Raji (cell line): Measurements from ENCODE around the gene PREB.

Experiments
- POLR2A ChIP-seq: IDR thresholded peaks from 2 replicates; pipeline ENCODE4 v1.6.1; 2011; ENCODE audit warnings: low read depth, low read length, control low read depth; ENCODE audit not compliant: insufficient read depth

PREB gene

DNA sequence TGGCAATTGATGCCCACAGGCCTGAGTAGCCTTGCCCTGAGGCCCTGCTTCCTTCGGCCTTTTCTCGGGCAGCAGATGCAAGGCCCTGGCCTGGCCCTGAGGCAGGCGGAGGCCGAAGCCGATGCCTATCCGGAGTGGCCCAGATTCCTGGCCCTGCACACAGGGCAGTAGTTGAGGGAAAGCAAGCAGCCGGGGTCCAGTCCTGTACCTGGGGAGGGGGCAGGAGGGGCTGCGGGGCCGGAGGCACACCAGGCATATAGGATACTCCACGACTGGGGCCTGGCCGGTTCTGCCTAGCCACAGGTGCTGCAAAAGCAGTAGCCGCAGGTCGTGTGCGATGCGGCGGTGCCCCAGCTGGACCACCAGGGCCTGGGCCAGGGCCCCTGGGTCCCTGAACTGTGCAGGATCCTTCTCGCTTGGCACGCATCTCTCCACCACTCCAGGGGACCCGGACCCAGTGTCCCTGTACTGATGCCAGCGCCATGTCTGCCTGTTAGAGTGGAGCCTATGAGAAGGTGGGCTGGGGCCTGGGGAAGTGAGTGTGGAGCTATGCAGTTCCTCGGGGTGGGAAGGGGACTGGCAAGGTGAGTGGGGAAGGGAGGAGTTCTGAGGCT is 3.0 kb upstream of the PREB start:
- no peak for TF ChIP-seq POLR2A

DNA sequence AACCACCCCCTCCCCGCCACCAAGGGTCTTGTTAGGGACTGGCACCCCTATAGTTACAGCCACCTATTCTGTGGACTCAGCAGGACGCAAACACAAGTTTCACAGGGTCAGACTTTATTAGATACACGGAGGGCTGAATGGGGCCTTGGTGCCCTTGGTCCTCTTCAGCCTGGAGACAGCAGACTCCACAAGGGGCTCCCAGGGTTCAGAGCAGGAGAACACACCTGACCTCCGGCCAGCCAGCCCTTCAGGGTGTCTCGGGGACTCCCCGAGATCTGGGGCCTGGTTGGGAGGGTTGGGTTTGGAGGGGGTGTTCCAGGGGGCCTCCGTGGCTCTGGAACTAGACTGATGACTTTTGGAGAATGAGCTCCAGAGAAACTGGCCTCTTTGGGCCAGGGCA is 2.3 kb upstream of the PREB start:
- TF ChIP-seq POLR2A: no peak

DNA sequence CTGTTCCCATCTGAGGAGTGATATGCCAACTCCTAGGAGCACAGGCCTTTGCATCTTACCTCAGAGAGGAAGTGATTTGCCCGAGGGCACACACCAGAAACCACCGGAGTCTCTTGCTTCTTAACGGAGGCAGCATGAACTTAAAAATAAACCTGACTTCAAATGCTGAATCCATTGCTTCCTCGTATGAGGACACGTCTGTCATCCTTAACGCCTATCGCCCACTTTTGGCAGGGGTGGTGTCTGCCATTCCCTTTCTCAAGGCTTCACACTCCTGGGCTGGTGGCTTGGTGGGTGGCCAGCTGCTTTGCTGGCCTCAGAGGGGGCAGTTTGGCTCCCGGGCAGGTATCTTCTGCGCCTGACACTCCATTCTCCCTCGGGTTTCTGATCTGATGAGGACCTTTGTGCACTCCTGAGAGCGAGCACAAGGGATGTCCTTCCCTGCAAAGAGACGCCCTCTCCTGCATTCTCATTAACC is 1.1 kb upstream of the PREB start:
- no peak for TF ChIP-seq POLR2A

- no peak for TF ChIP-seq POLR2A
These were observed 493 bp upstream of the PREB start for GRCh38 chr2:27134781-27135477.

DNA sequence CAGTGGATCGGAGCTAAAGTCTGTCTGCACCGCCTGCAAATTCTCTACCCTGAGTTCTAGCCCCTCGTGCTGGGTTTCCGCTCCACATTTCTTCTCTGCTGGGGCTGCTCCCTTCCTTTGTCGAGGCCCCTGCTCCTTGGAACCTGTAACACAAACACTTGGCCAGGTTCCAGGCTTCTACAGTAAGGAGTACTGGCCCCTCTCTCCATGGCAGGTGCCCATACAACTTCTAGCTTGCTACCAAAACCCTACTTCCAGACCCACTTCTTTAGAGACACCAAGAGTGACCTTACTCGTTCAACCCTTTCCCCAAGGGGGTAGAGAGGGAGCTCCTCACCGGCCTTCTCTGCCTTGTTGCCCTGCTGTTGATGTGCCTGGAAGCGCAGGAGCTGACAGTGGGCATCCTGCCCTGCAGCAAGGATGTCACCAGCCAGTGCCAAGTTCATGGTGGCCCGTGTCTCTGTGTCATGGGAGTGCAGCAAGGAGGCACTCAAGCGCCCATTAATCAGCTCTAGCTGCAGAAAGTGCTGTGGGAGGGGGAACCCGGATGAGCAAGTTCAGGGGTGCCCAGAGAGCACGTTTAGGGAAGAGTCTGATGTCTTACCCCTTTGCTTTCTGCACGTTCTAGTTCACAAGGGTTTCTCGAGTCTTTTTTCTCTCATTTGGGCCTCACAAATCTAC is 1.1 kb downstream of the PREB start:
- TF ChIP-seq POLR2A: no peak

DNA sequence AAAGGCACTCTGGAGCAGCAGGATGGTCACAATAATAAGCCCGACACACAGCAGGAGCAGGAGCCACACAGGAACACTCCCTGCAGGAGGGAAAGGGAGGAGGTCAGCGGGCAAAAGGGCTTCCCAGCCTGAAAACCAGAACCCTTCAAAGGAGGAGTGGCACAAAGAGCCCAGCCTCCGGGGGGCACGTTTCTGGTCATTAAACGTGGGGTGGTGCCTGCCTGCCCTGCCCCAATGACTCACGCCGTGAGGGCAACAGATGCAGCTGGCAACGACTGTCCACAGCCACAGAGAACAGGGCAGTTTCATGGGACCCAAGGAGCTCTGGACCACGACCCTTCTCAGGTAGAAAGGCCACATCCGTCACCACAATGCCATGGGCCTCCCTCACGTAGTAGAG is 3.0 kb downstream of the PREB start:
- no peak for TF ChIP-seq POLR2A

GRCh38 chr2:27130396-27130795 is 4.0 kb downstream of the PREB start:
- no peak for TF ChIP-seq POLR2A

DNA sequence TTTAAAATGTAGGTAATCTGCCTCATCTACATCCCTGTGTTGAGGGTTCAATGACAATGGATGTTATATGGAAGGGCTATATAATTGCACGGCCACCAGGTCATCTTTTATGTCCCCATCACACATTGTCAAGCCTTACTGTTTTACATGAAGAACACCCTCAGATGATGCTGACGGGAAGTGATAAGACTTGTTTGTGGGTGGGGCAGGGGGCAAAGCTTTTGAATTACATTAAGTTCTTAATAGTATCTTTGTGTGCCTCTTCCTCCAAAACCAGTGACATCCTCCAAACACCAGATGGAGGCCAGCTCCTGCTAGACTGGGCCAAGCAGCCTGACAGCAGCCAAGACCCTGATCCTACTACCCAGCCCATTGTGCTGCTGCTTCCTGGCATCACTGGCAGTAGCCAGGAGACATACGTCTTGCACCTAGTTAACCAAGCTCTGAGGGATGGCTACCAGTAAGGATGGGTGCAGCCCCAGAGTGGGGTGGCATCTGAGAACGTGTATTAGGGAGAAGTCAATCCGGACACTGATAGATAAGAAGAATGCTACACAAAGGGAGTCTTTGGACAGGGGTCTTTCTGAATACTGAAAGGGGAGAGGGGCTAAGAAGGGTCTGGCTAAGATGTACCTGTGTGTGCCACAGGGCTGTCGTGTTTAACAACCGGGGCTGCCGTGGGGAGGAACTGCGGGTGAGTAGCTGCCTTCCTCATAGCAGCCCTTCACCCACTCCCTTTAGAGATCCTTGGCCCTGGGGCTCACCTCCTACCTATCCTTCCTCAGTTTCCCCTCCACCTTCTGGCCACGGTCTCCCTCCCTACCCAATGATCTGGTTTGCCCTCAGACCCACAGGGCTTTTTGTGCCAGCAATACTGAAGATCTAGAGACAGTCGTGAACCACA is 5.5 kb downstream of the PREB start:
- no peak; the same call in 1 of the 2 replicates for TF ChIP-seq POLR2A

- no peak for TF ChIP-seq POLR2A
These were observed 6.4 kb downstream of the PREB start for GRCh38 chr2:27127883-27128667.

DNA sequence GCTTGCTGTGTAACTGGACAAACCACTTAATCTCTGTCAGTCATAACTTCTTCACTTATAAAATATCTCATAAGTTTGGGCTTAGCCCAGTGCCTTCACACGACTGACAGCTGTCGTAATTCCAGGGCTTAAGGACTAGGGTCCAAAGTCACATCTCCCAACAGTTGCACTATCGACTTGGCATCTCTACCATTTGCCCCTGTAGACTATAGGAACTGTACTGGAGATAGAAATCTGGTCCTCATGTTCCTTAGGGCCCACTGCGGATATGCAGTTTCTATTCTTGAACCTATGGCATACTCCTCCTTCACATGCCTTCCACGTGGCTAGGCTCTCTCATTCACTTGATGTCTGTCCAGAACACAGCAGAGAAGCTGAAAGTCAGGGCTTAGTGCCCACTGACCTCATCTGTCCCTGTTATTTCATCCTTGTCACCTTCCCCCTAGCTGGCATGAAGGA is 8.2 kb downstream of the PREB start:
- no peak for TF ChIP-seq POLR2A

GRCh38 chr2:27125104-27125503 is 9.3 kb downstream of the PREB start:
- no peak for TF ChIP-seq POLR2A

DNA sequence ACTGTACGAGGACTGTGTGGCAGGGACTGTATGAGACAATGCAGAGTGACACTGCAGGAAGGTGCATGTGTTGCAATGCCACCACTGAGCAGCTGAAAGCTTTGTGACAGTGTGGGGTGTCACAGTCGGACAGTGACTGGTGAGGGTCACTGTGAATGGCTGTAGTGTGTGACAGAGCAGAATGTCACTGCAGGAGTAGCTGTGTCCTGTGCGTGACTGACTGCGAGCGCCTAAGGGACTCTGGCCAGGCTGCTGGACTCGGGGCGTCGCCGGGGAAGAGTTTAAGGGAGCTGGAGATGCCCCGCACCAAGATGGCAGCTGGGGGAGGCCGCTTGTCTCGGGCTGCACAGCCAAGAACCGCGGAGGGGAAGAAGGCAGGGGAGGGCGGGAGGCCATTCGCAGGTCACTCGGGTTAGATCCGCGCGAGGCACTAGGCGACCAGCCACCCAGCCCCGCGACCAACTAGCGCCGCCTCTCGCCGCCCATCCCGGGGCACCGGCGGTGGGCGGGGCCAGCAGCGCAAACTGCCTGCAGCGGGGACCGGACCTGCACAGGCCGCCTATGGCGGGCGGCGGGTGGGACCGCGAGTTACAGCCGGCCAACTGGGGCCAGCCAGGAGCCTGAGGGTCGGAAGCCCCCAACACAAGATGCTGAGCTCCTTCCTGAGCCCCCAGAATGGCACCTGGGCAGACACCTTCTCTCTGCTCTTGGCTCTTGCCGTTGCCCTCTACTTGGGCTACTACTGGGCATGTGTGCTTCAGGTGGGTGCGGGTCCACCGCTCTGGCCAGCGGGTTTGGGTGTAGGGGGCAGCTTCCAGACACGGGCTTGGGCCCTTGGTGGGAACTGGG is 10.9 kb downstream of the PREB start, which contains the start of gene ABHD1:
TSS of gene ABHD1 (plus strand) at position 514 of the 849 bp plus-strand sequence. CDS start at position 648, 134 bp downstream.
- no peak for TF ChIP-seq POLR2A

DNA sequence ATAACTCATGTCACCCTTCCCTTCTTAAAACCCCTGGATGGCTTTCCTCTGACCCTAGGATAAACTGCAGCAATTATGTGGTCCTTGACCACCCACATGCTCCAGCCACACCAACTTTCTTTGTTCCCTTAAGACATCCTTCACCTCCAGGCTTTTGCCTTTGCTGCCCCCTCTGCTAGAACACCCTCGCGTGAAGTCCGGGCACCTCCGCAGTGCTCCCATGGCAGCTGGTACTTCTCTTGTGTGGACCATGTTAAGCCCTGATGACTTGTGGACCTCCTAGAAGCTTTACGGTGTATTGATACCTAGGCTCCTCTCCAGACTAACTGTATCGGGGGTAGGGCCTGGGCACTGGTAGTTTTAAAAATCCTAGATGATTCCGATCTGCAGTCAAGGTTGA is 11.6 kb downstream of the PREB start:
- TF ChIP-seq POLR2A: no peak
